HG03039 (cell line): Measurements from ENCODE around the gene TFEC.

ENCODE experiments used
- ATAC-seq: cut with Tn5 transposase; IDR thresholded peaks from one replicate; pipeline ENCODE4 v1.9.1; 2021; ENCODE audit warnings: mild to moderate bottlenecking, moderate library complexity; ENCODE audit not compliant: unreplicated experiment

The TFEC gene

DNA sequence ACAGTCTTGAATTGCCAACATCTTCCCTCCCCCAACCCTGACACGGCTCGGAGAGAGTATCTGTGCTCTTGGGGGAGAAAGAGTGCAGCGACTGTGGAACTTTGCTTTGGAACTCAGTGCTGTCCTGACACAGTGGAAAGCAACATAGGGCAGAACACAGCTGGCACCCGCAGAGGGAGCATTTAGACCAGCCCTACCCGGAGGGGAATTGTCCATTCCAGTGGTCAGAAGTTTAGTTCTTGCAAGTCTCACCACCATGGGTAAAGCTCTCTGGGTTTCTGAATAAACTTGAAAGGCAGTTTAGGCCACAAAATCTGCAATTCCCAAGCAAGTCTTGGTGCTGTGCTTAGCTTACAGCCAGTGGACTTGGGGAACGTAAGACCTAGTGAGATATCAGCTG is 34.9 kb downstream of the TFEC start:
- ATAC-seq: no peak

DNA sequence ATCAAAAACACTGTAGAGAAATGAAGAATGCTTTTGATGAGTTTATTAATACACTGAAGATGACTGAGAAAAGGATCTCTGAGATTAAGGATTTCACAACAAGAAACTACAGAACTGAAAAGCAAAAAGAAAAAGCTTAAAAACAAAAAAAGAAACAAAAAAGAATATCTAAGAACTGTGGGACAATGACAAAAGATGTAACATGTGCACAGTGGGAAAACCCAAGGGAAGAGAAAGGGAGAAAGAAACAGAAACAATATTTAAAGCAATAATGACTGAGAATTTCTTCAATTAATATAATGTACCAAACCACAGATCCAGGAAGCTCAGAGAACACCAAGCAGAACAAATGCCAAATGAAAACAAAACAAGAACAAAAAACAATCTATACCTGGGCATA is 42.2 kb downstream of the TFEC start:
- no peak for ATAC-seq

DNA sequence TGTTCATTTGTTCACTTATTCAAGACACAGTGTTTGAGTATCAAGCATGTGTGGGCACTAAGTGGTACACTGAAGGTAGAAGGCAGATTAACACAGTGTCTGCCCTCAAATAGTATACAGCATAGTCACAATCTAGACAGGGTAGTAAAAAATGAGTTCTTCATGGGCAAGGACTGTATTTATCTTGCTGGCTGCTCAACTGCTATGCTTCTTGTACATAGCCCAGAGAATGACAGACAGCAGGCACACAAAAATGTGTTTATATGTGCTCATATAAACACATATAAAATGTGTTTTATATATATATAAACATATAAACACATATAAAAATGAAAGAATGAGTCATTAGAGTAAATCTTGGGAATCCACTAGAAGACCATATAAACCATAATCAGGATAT is 43.1 kb downstream of the TFEC start:
- no peak for ATAC-seq

DNA sequence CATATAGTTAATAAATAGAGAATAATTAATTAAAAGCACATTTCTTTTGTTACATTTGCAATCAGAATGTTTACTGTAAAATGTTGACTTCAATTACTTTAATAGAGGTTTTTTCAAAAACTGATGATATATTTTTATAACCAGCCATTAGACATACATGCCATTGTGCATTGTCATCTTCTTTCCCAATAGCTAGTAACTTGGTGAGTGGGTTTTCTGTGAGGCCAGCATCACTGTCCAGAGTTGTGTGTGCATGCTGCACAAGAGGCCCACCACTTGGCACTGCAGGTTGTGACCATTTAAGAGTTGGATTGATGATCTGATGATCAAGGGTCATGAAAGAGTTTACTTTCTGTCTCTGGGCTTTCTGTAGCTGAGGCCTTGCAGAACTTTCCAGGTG is 46.5 kb downstream of the TFEC start:
- no peak for ATAC-seq

DNA sequence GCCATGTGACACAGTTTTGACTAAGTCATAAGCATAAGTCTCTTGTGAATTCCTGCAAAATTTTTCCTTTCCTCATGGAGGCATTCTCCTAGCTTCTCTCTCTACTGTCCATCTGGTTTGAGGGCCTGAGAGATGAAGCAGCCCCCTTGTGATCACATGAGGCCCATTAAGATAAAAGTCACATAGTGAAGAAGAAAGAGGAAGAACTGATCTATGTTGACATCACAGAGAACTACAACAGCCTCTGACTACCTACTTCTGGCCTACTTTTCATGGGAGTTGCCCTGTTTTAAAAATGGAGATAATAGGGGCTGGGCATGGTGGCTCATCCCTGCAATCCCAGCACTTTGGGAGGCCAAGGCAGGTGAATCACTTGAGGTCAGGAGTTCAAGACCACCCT is 50.4 kb downstream of the TFEC start:
- ATAC-seq: no peak

DNA sequence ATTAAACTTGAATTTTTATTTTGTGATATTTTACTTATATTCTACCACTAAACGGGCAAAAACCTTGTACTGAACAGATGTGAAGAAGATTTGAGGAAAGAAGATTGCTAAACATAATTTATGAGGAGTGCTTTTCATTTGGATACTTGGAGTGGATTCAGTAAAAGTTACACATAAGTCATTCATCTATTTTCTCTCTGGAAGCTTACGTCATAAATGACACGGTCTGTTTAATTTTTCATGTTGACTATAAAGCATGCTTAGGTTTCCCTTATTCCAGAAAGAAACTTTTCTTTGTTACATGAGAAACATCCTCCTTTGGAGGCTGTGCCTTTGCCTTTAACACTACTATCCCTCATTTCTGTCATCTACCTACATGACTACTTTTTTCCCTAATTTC is 53.9 kb downstream of the TFEC start:
- ATAC-seq: no peak

DNA sequence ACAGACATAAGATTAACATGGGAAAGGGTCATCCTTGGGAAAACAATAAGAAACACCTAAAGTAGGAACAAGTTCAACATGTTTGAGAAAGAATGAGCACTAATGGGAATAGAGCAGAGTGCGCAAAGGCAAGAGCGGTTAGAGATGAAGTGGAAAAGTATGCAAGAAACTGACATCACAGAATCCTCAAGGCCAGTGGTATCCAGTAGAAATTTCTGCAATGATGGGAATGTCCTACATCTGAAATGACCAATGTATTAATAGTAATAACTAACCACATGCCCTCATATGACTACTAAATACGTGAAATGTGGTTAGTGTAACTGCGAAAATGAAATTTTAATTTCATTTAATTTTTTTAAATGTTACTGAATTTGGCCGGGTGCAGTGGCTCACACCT is 54.8 kb downstream of the TFEC start:
- no peak for ATAC-seq

DNA sequence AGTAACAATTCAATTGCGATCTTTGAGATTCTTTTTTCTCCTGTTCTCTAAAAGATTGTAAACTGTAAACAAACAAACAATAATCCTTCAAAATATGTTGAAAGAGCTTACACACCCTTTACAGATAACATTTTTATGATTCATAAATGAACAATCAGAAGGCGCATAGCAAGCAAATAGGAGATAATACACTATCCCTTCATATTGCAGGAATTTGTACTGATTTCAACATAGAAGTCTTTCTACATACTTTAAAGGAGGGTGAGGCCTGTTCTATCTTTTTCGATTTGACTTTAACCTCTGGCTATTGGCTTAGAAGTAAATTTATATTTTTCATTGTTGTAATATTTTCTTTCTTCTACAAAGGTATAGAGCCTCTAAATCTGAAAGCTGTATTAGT is 57.2 kb downstream of the TFEC start:
- no peak for ATAC-seq

DNA sequence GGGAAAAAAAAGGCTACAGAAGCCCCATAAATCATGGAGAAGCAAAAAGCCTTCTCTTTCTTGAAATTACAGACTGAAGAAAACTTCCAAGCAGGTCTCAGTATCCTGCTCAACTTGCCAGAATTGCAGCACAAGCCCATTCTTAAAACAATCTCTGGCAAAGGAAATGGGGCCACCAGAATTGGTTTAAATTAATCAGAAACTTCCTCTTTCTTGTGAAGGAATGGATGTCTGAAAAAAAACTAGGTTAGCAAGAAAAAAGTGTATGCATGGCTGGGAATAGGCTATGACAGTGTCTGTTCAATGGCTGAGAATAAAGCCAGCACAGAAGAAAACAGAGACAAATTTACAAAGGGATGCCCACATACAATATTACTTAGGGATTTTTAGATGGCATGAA is 59.1 kb downstream of the TFEC start:
- ATAC-seq: no peak

DNA sequence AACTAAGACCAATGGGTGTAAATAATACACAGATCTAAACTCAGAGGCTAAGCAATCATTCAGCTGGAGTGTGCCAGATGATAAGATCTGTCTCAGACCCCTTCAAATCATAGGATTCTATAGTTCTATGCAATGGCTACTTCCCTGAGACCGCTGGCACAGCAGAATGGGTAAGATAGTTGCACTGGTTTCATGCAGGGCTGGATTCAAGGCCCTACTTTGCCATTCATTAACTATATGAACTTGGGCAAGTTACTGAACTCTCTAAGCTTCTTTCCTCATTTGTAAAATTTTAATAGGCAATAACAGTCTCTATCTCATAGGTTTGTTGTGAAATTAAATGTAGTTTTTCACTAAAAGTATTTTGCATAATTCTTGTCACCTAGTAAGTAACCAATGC is 62.0 kb downstream of the TFEC start:
- no peak for ATAC-seq

DNA sequence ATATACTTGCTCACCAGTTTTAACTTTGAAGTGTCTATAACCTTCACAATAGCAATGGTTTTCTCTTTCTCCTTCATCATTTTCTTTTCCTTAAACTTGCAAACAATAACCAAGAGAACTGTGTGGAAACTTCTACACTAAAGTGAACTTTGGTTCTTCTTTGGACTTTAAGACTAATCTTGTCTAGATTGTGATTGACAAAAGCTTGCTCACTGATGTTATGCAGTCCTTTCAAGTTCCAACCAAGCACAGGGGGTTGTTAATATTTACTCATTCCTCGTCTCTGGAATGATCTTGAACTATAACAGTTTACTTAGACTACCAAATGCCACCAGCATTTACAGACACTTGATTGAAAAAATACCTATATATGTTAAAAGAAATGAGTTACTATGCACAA is 62.4 kb downstream of the TFEC start:
- ATAC-seq: no peak

DNA sequence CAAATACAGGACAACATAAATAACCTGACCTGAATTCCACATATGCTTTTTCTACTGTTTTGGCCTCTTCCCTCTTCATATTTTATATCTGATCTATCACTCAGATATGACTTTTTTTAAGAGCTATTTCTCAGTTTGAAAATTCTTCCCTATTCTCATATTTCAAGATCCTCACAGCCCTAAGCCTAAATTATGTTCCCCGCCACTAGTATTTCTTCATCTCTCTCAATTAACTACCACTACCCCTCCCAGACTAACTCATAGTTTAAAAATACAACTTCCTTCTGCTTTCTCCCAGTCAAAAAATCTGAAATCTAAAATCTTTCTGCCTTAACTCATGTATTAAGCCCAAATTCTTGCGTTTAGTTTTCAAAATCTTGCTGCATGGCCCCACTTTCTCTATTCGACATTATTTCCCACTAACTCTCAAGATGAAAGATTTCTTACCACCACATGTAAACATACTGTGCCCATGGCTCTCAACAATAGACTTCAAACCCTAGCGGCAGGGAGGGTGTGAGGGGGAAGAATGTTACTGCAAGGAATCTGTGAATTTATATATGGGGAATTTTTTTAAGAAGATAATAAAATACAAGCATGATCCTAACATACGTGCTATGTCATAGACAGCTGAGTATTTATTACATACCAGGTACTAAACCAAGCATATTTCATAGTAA is 64.6 kb downstream of the TFEC start:
- no peak for ATAC-seq

DNA sequence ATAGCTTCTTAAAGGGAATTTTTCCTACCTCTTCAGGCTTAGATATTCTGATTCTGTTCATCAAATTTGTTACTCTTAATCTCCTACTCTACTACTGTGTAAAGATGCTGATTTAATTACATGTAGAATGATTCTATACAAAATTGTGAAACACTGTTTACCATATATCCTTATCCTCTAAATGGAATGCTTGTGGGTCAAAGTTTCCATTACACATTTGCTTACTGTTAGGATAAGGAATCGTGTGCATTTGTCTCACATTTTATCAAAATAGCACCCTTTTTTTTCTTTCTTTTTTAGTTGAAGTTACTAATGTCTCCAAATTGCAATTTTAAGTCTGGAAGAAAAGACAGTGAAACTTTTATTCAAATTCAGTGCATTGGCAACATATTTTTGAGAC is 65.3 kb downstream of the TFEC start:
- ATAC-seq: no peak

DNA sequence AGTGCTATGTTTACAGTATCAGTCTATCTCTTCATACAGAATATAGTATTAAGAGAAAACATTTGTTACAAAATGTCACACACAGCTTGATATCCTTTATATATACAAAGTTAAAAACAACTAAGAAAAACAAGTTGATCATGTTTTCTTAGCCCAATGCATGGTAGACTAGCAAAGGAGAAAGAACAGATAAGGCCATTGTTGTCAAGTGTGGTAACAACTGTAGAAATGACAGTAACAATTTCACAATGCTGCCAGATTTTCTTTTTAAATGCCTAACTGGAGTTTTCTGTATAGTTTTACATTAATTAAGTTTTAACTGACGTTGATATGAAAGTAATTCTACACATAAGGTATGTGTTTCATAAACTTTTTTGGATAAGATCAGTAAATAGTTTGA is 65.8 kb downstream of the TFEC start:
- ATAC-seq: no peak

DNA sequence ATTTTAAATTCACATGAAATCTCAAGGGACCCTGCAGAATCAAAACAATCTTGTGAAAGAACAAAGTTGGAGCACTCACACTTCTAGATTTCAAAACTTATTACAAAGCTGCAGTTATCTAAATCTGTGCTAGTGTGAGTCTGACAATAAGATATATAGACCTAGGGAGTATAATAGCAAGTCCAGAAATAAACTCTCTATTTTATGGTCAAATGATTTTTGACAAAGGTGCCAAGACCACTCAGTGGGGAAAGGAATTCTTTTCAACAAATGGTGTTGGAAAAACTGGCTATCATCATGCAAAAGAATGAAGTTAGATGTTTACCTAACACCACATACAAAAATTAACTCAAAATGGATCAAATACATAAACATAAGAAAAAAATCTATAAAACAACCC is 68.2 kb downstream of the TFEC start:
- no peak for ATAC-seq

DNA sequence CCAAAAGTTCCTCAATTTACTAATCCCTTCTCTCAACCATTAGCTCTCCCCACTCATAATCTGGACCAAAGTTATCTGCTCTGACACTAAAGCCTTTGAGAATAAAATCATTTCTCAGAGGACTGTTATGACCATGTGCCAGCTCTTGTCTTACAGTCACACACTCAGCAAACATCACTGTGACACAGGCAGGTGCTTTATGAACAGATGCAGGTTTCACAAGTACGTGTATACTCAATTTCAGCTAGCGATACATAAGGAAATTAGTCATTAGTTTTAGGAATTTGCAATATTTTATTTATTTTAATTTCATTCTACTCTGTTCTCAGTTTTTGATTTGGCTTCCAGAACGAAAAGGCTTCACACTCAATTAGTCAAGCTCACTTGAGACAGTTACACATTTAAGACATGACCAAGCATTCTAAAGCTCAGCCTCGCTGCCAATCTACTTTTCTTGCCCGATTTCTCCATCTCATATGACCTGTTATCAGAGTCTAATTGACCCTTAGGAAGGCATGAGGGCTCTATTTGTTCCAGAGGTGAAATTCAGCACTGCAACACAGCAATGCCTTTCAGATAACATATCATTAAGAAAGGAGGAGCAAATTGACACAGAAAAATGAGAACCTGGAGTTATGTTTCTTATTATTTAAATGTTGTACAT is 76.8 kb downstream of the TFEC start:
- ATAC-seq: no peak

DNA sequence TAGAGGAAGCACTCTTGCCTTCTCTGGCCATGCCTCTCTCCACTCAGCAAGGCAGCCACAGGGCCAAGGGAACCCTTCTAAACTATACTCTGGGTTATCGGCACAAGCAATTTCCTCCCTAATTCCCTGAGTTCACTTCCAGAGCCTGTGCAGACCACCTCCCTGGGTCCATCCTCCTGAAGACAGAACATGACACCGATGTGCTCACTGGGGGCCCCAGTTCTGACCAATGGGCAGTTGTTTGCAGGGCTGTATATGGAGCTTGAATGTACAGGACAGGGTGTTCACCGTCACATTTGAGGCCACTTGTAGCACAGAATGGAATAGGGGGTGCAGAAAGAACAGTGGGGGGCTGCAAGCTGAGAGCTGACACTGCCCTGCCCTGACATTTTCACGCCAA is 77.7 kb downstream of the TFEC start:
- no peak for ATAC-seq

DNA sequence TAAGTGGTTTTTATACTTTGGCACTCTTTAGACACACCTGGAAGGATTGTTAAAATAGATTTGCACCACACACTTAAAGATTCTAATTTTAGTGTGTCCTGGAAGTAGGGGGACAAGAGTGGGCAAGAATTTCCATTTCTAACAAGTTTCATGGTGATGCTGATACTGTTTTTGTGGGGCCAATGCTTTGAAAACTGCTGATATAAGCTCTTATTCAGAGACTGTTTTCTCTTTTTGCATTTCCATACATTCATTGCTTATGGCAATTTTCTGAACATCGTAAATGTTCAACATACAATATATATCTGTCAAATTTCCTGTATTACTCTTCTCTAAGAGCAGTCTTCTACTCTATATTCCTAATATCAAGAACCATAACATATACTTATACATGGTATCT is 79.0 kb downstream of the TFEC start:
- no peak for ATAC-seq

DNA sequence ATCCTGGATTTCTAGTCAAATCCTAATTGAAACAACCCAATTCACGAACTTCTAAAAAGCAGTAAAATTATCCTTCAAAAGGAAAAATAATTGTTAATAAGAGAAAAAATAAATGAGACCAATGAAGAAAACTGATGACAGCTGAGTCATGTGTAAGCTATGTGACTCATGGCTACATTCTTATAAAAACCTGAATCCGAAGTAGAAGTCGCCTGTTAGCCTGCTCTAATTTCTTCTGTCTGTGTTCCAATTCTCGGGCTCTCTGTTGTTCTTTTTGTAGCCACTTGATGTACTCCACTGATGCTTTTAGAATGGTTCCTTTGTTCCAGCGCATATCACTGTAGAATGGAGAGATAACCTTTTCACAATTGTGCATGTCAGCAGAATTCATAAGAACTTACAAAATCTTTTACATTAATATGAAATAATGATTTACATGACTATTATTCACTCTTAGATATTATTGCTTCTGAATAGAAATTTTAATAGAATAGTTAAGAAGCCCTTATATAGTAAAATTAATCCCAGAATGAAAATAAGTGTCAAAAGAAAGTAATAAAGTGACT is 88.8 kb downstream of the TFEC start:
- no peak for ATAC-seq

DNA sequence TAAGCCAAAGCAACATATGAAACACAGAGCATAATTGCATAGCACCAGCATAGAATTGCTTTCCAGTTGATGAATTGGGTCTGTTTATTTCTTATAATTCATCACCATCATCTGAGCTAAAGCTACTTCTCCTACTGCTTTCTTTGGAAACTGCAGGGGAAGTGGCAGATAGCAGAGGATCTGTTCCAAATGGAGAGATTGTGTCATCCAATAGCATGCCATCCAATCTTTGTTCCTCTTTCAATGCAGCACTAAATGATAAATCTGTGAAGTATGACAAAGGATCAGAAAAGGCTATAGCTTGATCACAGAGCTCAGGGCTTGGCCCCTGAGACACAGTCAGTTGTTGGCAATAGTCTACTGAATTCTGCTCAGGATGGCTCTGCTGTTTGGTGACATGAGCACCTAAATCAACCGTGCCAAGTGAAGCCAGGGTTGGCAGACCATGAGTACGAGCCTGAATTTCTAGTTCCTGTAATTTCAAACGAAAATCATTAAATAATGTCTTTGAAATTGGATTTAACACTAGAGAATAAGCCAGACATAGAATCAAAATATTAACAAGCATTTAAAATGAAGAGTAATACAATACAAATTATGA is 90.0 kb downstream of the TFEC start:
- no peak for ATAC-seq

DNA sequence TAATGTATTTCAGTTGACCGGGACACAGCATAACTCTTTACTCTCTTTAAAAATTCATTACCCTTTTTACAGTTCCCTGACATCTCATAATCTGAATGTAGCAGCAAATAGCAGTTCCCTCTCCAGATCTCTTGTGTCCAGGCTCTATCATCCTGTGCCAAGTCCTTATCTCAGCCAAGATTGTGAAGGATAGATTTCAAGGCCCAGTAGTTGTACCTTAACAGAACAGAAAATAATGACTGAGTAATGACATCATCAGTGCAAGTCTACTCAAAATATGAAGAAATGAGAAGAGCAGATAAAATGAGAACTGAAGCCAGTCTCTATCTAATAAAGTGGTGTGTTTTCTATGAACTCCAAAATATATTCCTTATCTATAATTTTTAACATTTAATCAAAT is 92.6 kb downstream of the TFEC start:
- ATAC-seq: no peak

DNA sequence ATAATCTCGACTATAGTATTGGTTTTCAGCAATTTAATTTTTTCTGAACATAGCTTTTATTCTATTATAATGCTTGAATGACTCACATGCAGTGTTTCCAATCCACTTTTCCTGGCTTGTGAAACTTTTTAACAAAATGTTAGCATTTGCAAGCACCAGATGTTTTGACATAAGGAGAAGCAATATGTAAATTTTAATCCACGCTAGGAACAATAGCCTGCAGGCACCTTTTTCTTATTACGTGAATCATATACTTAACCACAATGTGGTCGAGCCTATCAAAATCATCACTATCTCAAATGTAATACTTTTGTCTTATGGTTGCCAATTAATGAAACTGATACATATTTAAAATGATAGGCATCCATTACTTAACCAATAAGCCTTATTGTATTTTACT is 97.1 kb downstream of the TFEC start:
- no peak for ATAC-seq
